ENCODE results near the gene C14orf132.

Gene C14orf132

DNA sequence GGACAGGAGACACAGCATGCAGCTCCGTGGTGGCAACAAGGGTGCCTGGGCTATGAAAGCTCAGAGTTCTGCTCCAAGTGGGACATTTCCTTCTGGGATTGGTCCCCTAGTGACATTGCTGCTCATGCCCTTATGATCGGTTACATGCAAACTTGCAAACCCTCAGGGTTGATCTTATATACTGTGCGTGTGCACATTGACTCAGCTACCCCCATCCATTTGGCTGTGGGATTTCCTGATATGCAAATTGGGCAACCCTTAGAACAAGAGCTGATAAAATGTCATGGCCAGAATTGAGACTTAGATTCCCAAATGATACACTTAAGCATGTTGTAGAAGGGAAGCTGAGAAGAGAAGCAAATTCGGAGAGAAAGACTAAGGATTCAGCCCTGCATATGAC is 92.7 kb downstream of the C14orf132 start:
- Histone ChIP-seq H3K79me2 (ENCODE audit: control insufficient read depth, insufficient read depth, low read length) (no peaks in the 10 kb centered on the region), H4K5ac (ENCODE audit: low read length) (no peak overlapping the region), H4K8ac (ENCODE audit: low read depth, low read length) (no peak overlapping the region), H3K4me1 (ENCODE audit: control insufficient read depth, low read depth, low read length) (no peaks in the 10 kb centered on the region), H2BK5ac (ENCODE audit: low read length) (no peak overlapping the region), H3K56ac (ENCODE audit: low read length) (no peak overlapping the region), H3K79me1 (ENCODE audit: low read length) (no peaks in the 10 kb centered on the region), H3K4ac (ENCODE audit: low read depth, low read length) (no peak overlapping the region), H2AK5ac (ENCODE audit: low read length) (no peak overlapping the region), H3K27ac (ENCODE audit: low read depth, low read length) (no peak overlapping the region), H3K18ac (ENCODE audit: low read length) (no peak overlapping the region), H3K9ac (ENCODE audit: low read length) (no peak overlapping the region), H2BK15ac (replicated peaks; ENCODE audit: low read depth) (no peak overlapping the region), H3K4me3 (ENCODE audit: low read length) (no peak overlapping the region), H2BK120ac (ENCODE audit: low read depth, low read length) (no peak overlapping the region), H3K27me3 (ENCODE audit: insufficient read depth, low read length, poor library complexity) (no peaks in the 10 kb centered on the region), H3K23ac (ENCODE audit: low read length) (no peak overlapping the region), H3K36me3 (ENCODE audit: control insufficient read depth, insufficient read depth, low read length) (no peaks in the 10 kb centered on the region), H3K4me2 (ENCODE audit: low read length) (no peak overlapping the region)
- no CpG with 5 or more reads among the region's 4 CpGs for WGBS (ENCODE audit: extremely low coverage, insufficient coverage, low lambda C conversion rate)
- DNase-seq: no peak

- Histone ChIP-seq H3K4me3 (ENCODE audit: low read length) (no peak overlapping the region), H3K4me2 (ENCODE audit: low read length) (no peak overlapping the region), H3K27me3 (ENCODE audit: insufficient read depth, low read length, poor library complexity) (no peaks in the 10 kb centered on the region), H3K4me1 (ENCODE audit: control insufficient read depth, low read depth, low read length) (no peaks in the 10 kb centered on the region), H3K4ac (ENCODE audit: low read depth, low read length) (no peak overlapping the region), H3K56ac (ENCODE audit: low read length) (no peak overlapping the region), H2BK120ac (ENCODE audit: low read depth, low read length) (no peak overlapping the region), H3K23ac (ENCODE audit: low read length) (no peak overlapping the region), H3K9ac (ENCODE audit: low read length) (no peak overlapping the region), H2AK5ac (ENCODE audit: low read length) (no peak overlapping the region), H3K79me2 (ENCODE audit: control insufficient read depth, insufficient read depth, low read length) (no peaks in the 10 kb centered on the region), H4K8ac (ENCODE audit: low read depth, low read length) (no peak overlapping the region), H2BK15ac (replicated peaks; ENCODE audit: low read depth) (no peak overlapping the region), H2BK5ac (ENCODE audit: low read length) (no peak overlapping the region), H3K18ac (ENCODE audit: low read length) (no peak overlapping the region), H3K36me3 (ENCODE audit: control insufficient read depth, insufficient read depth, low read length) (no peaks in the 10 kb centered on the region), H3K27ac (ENCODE audit: low read depth, low read length) (no peak overlapping the region), H4K5ac (ENCODE audit: low read length) (no peak overlapping the region), H3K79me1 (ENCODE audit: low read length) (no peaks in the 10 kb centered on the region)
- DNase-seq: no peak
- WGBS (ENCODE audit: extremely low coverage, insufficient coverage, low lambda C conversion rate): 100% methylated on average over 2 of the region's 6 CpGs
These were observed 95.3 kb downstream of the C14orf132 start for GRCh38 chr14:96134508-96134907.

DNA sequence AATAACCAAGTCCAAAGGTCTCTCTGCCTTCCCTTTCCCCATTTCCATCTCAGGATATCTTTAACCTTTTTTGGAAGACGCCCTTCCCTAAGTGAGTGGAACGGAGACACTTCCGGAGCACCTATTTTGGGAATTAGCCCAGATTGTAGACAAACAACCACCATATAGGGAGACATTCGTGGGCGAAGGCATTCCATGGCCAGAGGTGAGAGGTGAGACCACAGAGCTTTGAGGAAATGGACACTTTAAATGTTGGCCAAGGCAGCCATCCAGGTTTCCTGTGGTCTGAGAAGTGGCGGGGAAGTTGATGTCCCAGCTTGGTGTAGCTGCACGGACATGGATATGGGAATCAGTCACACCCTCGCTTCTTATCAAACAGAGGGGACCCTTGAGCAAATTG is 96.1 kb downstream of the C14orf132 start:
- Histone ChIP-seq H3K56ac (ENCODE audit: low read length) (no peak overlapping the region), H2BK15ac (replicated peaks; ENCODE audit: low read depth) (no peak overlapping the region), H4K5ac (ENCODE audit: low read length) (no peak overlapping the region), H2BK120ac (ENCODE audit: low read depth, low read length) (no peak overlapping the region), H3K4ac (ENCODE audit: low read depth, low read length) (no peak overlapping the region), H3K79me2 (ENCODE audit: control insufficient read depth, insufficient read depth, low read length) (no peaks in the 10 kb centered on the region), H4K8ac (ENCODE audit: low read depth, low read length) (no peak overlapping the region), H3K9ac (ENCODE audit: low read length) (no peak overlapping the region), H3K4me1 (ENCODE audit: control insufficient read depth, low read depth, low read length) (no peaks in the 10 kb centered on the region), H3K23ac (ENCODE audit: low read length) (no peak overlapping the region), H3K4me2 (ENCODE audit: low read length) (no peak overlapping the region), H2AK5ac (ENCODE audit: low read length) (no peak overlapping the region), H3K27ac (ENCODE audit: low read depth, low read length) (no peak overlapping the region), H3K36me3 (ENCODE audit: control insufficient read depth, insufficient read depth, low read length) (no peaks in the 10 kb centered on the region), H3K4me3 (ENCODE audit: low read length) (no peak overlapping the region), H2BK5ac (ENCODE audit: low read length) (no peak overlapping the region), H3K18ac (ENCODE audit: low read length) (no peak overlapping the region), H3K27me3 (ENCODE audit: insufficient read depth, low read length, poor library complexity) (no peaks in the 10 kb centered on the region), H3K79me1 (ENCODE audit: low read length) (no peaks in the 10 kb centered on the region)
- no CpG with 5 or more reads among the region's 8 CpGs for WGBS (ENCODE audit: extremely low coverage, insufficient coverage, low lambda C conversion rate)
- DNase-seq: no peak

GRCh38 chr14:96136371-96137005 is 97.3 kb downstream of the C14orf132 start:
- Histone ChIP-seq H3K4me2 (ENCODE audit: low read length) (no peak overlapping the region), H3K27me3 (ENCODE audit: insufficient read depth, low read length, poor library complexity) (no peaks in the 10 kb centered on the region), H2AK5ac (ENCODE audit: low read length) (no peak overlapping the region), H3K56ac (ENCODE audit: low read length) (no peak overlapping the region), H2BK120ac (ENCODE audit: low read depth, low read length) (no peak overlapping the region), H2BK15ac (replicated peaks; ENCODE audit: low read depth) (no peak overlapping the region), H3K36me3 (ENCODE audit: control insufficient read depth, insufficient read depth, low read length) (no peaks in the 10 kb centered on the region), H3K4me1 (ENCODE audit: control insufficient read depth, low read depth, low read length) (no peaks in the 10 kb centered on the region), H4K5ac (ENCODE audit: low read length) (no peak overlapping the region), H3K23ac (ENCODE audit: low read length) (no peak overlapping the region), H3K79me1 (ENCODE audit: low read length) (no peaks in the 10 kb centered on the region), H2BK5ac (ENCODE audit: low read length) (no peak overlapping the region), H4K8ac (ENCODE audit: low read depth, low read length) (no peak overlapping the region), H3K9ac (ENCODE audit: low read length) (no peak overlapping the region), H3K79me2 (ENCODE audit: control insufficient read depth, insufficient read depth, low read length) (no peaks in the 10 kb centered on the region), H3K4me3 (ENCODE audit: low read length) (no peak overlapping the region), H3K18ac (ENCODE audit: low read length) (no peak overlapping the region), H3K27ac (ENCODE audit: low read depth, low read length) (no peak overlapping the region), H3K4ac (ENCODE audit: low read depth, low read length) (no peak overlapping the region)
- DNase-seq: no peak
- no CpG with 5 or more reads among the region's 4 CpGs for WGBS (ENCODE audit: extremely low coverage, insufficient coverage, low lambda C conversion rate)

- H2BK5ac ChIP-seq (ENCODE audit: low read length): no peak overlapping the region
- no peak overlapping the region for H4K5ac ChIP-seq (ENCODE audit: low read length)
- DNase-seq: no peak
- H3K9ac ChIP-seq (ENCODE audit: low read length): no peak overlapping the region
- H2BK15ac ChIP-seq (replicated peaks; ENCODE audit: low read depth): no peak overlapping the region
- H3K4me1 ChIP-seq (ENCODE audit: control insufficient read depth, low read depth, low read length): no peaks in the 10 kb centered on the region
- no peak overlapping the region for H3K4me3 ChIP-seq (ENCODE audit: low read length)
- no peaks in the 10 kb centered on the region for H3K79me1 ChIP-seq (ENCODE audit: low read length)
- no peaks in the 10 kb centered on the region for H3K79me2 ChIP-seq (ENCODE audit: control insufficient read depth, insufficient read depth, low read length)
- H2BK120ac ChIP-seq (ENCODE audit: low read depth, low read length): no peak overlapping the region
- H3K23ac ChIP-seq (ENCODE audit: low read length): no peak overlapping the region
- H3K18ac ChIP-seq (ENCODE audit: low read length): no peak overlapping the region
- WGBS (ENCODE audit: extremely low coverage, insufficient coverage, low lambda C conversion rate): no CpG with 5 or more reads among the region's 1 CpG
- no peak overlapping the region for H3K4me2 ChIP-seq (ENCODE audit: low read length)
- H3K27me3 ChIP-seq (ENCODE audit: insufficient read depth, low read length, poor library complexity): no peaks in the 10 kb centered on the region
- no peak overlapping the region for H2AK5ac ChIP-seq (ENCODE audit: low read length)
- no peak overlapping the region for H4K8ac ChIP-seq (ENCODE audit: low read depth, low read length)
- H3K56ac ChIP-seq (ENCODE audit: low read length): no peak overlapping the region
- no peaks in the 10 kb centered on the region for H3K36me3 ChIP-seq (ENCODE audit: control insufficient read depth, insufficient read depth, low read length)
- H3K27ac ChIP-seq (ENCODE audit: low read depth, low read length): no peak overlapping the region
- H3K4ac ChIP-seq (ENCODE audit: low read depth, low read length): no peak overlapping the region
These were observed 99.1 kb downstream of the C14orf132 start for GRCh38 chr14:96138241-96138640.

GRCh38 chr14:96139169-96139568 is 100.0 kb downstream of the C14orf132 start:
- H3K27ac ChIP-seq (ENCODE audit: low read depth, low read length): no peak overlapping the region
- no peaks in the 10 kb centered on the region for H3K36me3 ChIP-seq (ENCODE audit: control insufficient read depth, insufficient read depth, low read length)
- H3K9ac ChIP-seq (ENCODE audit: low read length): no peak overlapping the region
- no peak overlapping the region for H3K23ac ChIP-seq (ENCODE audit: low read length)
- no peaks in the 10 kb centered on the region for H3K27me3 ChIP-seq (ENCODE audit: insufficient read depth, low read length, poor library complexity)
- no peak overlapping the region for H2BK15ac ChIP-seq (replicated peaks; ENCODE audit: low read depth)
- H2AK5ac ChIP-seq (ENCODE audit: low read length): no peak overlapping the region
- no peak overlapping the region for H2BK120ac ChIP-seq (ENCODE audit: low read depth, low read length)
- no peak for DNase-seq
- H3K4me2 ChIP-seq (ENCODE audit: low read length): no peak overlapping the region
- no CpG with 5 or more reads among the region's 1 CpG for WGBS (ENCODE audit: extremely low coverage, insufficient coverage, low lambda C conversion rate)
- H3K18ac ChIP-seq (ENCODE audit: low read length): no peak overlapping the region
- H4K8ac ChIP-seq (ENCODE audit: low read depth, low read length): no peak overlapping the region
- H3K79me2 ChIP-seq (ENCODE audit: control insufficient read depth, insufficient read depth, low read length): no peaks in the 10 kb centered on the region
- H4K5ac ChIP-seq (ENCODE audit: low read length): no peak overlapping the region
- H3K56ac ChIP-seq (ENCODE audit: low read length): no peak overlapping the region
- no peak overlapping the region for H2BK5ac ChIP-seq (ENCODE audit: low read length)
- H3K79me1 ChIP-seq (ENCODE audit: low read length): no peaks in the 10 kb centered on the region
- H3K4me1 ChIP-seq (ENCODE audit: control insufficient read depth, low read depth, low read length): no peaks in the 10 kb centered on the region
- H3K4ac ChIP-seq (ENCODE audit: low read depth, low read length): no peak overlapping the region
- no peak overlapping the region for H3K4me3 ChIP-seq (ENCODE audit: low read length)

Measured in mesendoderm (in vitro differentiated cells).